GM18508 (cell line): ENCODE measurements around the gene DSTN.

Experiments
- ATAC-seq: cut with Tn5 transposase; IDR thresholded peaks from one replicate; pipeline ENCODE4 v1.9.1; 2021; ENCODE audit warnings: moderate number of reproducible peaks; ENCODE audit not compliant: insufficient read depth, unreplicated experiment

DSTN gene

GRCh38 chr20:17609811-17610377 lies 40.0 kb downstream of the DSTN start:
- no peak for ATAC-seq

- no peak for ATAC-seq
Observed at GRCh38 chr20:17610566-17611289, 40.9 kb downstream of the DSTN start.

DNA sequence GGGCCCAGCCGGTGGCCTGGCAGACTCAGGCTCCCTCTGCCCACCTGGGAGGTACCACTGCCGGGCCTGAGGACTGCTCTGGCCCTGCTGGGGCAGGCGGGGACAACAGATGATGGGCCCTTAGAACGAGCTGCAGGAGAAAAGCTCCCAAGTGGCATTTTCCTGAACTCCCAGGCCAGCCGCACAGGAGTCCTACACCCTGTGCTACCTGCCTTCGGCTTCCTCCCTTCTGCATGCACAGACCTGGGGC lies 41.3 kb downstream of the DSTN start:
- ATAC-seq = no peak

DNA sequence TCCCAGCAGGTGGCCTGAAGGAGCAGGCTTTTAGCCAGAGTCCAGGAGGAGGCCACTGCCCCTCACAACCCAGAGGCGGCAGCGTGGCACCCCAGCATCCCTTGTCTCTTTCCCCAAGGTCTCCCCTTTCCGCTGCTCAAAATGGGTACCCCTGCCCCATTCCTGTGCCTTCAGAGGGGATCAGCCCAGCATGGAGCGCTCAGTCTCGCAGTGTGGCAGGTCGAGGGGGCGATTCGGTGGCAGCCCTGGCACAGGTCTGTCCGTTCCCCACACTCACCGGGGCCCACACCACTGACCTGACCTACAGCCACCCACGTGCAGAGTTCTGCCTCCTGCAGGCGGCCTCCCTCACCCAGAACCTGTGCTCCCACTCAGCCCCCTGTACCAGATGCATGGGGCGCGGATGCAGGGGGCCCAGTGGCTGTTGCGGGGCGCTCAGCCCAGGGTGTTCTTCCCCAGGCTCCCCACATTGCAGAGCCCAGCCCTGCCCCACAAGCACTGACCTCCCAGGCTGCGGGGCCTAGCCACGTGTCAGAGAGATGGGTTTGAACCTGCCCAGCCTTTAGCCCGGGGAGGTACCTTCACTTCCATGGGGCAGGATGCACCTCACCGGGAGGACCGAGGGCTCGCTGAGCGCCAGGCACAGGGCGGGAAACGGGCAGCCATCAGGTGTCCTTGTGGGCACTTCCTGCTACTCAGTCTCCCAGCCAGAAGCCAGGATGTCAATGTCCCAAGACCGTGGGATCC lies 41.8 kb downstream of the DSTN start:
- ATAC-seq = no peak

DNA sequence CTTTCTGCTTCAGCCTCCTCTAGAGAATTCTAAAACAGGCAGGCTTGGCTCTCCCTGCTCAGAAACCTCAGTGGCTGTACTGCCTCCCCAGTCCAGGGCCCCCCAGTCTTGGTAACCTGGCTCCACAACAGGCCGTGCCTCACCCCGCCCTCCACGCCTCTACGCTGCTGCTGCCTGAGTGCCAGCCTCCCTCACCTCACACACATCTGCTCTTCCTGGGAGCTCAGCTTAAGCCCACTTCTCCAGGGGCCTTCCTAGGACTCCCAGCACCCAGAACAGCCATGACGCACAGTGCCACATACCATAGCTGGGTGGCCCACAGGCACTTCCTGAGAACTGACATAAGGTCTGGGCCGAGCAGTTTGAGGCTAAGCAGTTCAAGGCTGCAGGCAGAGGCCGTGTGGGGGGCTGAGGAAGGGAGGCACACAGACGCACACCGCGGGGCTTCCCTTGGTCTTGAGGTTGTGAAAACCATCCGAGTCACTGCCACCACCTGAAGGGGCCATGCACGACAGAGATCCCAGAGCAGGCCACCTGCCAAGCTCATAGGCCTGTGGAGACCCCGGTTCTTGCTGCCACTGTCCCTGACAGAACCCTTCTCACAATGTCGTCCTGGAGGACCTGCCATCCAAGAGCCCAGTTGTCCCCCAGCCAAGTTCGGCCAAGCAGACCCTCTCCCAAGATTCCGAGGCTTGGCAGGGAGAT lies 42.6 kb downstream of the DSTN start:
- no peak for ATAC-seq

- ATAC-seq = no peak
Observed at GRCh38 chr20:17612992-17613327, 43.1 kb downstream of the DSTN start.

DNA sequence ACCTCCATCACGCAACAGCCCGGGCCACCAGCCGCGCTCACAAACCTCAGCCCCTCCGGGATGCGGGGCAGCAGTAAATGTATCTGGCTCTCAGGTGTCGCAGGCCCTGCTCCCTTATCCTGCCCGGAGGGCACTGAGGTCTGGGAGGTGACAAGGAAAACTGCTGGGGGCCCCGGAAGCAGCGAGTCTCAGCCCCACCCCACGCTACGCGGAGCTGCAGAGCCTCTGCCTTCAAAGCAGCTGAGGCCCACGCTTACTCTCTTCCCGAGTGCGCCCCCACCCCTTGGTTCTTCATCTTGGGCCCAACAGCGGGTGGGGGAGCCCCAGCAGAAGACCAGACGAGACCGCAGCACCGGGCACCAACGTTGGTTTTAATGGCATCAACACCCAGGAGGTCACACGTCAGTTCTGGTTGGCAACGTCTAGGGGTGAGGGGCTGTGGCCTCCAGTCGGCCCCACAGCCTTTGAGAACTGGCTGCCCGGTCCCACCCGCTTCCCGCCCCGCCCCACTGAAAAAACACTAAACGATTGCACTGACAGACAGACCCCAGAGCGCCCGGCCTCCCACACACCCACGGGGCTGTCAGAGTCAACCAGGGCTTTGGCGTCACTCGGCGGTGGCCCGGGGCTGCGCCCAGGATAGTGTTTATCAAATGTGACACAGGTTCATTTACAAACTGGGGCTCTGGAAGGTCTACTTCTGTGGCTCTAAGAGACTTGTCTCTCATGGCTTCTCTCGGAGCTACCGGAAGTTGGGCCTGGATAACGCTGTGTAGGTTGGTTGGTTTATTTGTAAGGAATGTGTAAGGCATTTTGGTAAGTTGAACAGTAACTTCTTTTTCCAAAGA lies 43.7 kb downstream of the DSTN start:
- no peak for ATAC-seq

DNA sequence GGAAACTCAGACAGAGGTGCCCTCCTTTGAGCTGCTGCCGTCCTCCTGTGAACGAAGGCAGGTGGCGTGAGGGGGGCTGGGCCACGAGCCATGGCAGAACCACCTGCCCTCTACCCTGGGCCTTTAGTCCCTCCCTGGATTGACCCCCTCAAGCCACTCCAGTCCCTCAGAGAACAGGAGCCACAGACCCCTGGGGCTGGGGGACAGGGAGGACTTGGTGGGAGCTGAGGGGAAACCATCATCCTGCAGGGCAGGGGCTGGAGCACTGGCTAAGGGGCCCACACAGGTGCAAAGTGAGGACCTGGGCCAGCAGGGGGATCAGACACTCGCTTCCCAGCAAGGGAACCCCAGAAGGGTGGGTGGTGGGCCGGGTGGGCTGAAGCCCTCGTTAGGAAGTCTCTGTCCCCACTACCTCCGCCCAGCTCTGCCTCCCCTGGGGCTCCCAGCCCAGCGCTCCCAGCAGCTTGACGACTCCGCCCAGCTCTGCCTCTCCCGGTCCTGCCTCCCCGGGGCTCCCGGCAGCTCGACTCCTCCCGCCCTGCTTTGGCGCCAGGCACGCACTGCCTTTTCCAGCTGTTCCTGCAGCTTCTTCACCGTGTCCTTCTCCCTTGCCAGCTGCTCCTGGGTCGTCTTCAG lies 44.4 kb downstream of the DSTN start:
- ATAC-seq = no peak

- no peak for ATAC-seq
Observed at GRCh38 chr20:17614812-17615644, 45.2 kb downstream of the DSTN start.

DNA sequence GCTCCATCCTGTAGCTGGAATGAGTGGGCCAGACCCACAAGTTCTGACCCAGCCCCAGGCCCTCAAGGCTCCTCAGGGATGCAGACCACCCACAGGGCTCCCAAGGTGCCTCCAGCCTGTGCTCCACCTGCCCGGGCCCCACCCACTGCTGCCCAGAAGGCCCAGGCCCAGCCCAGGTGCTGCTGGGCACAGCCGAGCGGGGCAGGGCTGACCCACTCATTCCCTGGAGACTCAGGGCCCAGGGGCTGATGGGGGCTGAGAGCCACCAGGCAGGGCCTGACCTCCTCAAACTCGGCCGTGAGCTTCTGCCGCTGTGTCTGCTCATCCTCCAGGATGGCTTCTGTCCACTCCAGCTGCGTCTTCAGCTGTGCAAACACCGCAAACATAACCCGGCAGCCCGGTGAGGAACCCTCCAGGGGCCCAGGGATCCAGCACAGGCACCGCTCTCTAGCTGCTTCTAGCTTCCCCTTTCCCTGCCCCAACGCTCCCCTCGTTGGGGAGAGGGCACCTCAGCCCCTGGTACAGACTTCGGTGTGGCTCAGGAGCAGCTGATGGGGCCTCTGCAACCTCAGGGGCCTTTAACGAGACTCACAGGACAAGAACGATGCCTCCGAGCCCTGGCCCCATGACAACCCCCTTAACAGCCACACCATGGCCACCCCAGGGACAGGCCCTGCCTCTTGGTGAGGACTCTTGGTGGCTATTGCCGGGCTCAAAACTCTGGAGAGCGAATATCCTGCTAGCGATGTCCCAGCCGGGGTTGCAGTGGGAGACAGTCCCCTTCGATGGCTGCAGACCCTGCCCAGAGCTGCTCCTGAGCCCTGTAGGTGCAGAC lies 46.0 kb downstream of the DSTN start:
- ATAC-seq = no peak

- no peak for ATAC-seq
Observed at GRCh38 chr20:17616480-17617211, 46.8 kb downstream of the DSTN start.

DNA sequence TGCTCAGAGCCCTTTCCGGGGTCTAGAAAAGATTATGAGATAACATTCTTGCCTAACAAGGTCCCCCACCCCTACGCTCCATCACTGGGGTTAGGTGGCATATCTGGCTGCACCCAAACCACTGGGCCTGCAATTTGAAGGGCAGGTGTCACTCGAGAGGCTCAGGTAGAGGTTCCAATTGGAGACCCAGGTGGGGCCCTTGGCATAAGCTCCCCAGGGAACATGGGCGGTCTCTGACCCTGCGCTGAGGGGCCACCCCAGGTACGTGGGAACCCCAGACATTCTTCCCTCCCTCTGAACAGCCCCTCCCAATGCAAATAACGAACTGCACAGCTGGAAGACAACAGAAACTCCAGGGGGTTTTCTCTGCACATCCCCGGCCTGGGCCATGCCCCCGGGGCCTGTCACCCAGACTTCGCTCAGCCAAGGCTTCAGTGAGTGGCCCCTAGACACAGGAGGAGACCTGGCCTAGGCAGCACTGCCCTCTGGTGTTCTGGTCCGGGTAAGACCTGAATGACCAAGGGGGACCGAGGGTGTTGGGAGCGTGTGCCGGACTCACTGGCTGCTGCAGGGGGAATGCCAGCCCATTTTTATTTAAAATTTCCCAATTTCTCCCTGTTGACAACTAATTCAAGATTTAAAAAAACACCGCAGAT lies 47.5 kb downstream of the DSTN start:
- no peak for ATAC-seq

- ATAC-seq = no peak
Observed at GRCh38 chr20:17617868-17618672, 48.2 kb downstream of the DSTN start.

GRCh38 chr20:17618673-17619013 lies 48.8 kb downstream of the DSTN start:
- ATAC-seq = no peak

- ATAC-seq = no peak
Observed at GRCh38 chr20:17619351-17620093, 49.6 kb downstream of the DSTN start.
